Adipocyte (in vitro differentiated cells): ENCODE data around the gene TPH1.

ENCODE experiments used
- DNase-seq: peaks from one replicate; pipeline ENCODE4 v3.0.0-alpha.2; 2015; ENCODE audit warnings: low read depth
- H3K27me3 ChIP-seq: replicated peaks from 2 replicates; pipeline ENCODE4 v1.7.0; 2013; ENCODE audit warnings: mild to moderate bottlenecking, low read length, moderate library complexity; ENCODE audit not compliant: control insufficient read depth, insufficient read depth
- H3K36me3 ChIP-seq: 2 replicates; pipeline ENCODE4 v1.7.0; 2013; ENCODE audit warnings: low read length, mild to moderate bottlenecking, moderate library complexity; ENCODE audit not compliant: control insufficient read depth, insufficient read depth, severe bottlenecking
- H3K4me1 ChIP-seq: 2 replicates; pipeline ENCODE4 v1.7.0; 2013; ENCODE audit warnings: mild to moderate bottlenecking, low read length, moderate library complexity; ENCODE audit not compliant: control insufficient read depth, insufficient read depth
- H3K4me3 ChIP-seq: 2 replicates; pipeline ENCODE4 v1.7.0; 2013; ENCODE audit warnings: mild to moderate bottlenecking, low read length, moderate library complexity
- H3K9ac ChIP-seq: 2 replicates; pipeline ENCODE4 v1.7.0; 2013; ENCODE audit warnings: mild to moderate bottlenecking, low read length, moderate library complexity
- H3K9me3 ChIP-seq: 2 replicates; pipeline ENCODE4 v1.7.0; 2013; ENCODE audit warnings: mild to moderate bottlenecking, low read length, moderate library complexity; ENCODE audit not compliant: control insufficient read depth

The TPH1 gene

DNA sequence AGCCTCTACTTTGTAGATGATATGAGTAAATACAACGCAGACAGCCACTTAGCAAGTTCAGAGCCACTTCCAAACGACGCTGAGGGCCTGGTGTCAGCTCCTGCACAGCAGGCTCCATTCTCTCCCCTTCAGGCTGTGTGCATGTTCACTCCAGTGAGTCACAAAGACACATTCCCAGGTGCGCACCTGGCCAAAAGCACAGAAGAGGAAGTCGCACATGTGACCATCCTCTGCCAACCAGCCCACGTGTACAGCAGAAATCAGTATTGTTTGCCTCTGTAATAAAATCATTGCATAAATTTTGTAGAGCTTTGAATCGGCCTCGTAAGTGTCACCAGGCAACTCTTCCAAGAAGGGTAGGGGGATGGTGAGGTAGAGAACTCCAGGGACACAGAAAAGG is 19.5 kb upstream of the TPH1 start:
- DNase-seq = no peak
- no peaks in the 10 kb centered on the region for H3K27me3 ChIP-seq
- no peak overlapping the region for H3K9ac ChIP-seq
- H3K4me3 ChIP-seq = no peak overlapping the region
- H3K4me1 ChIP-seq = no peaks in the 10 kb centered on the region
- H3K9me3 ChIP-seq = no peaks in the 10 kb centered on the region
- H3K36me3 ChIP-seq = no peaks in the 10 kb centered on the region

DNA sequence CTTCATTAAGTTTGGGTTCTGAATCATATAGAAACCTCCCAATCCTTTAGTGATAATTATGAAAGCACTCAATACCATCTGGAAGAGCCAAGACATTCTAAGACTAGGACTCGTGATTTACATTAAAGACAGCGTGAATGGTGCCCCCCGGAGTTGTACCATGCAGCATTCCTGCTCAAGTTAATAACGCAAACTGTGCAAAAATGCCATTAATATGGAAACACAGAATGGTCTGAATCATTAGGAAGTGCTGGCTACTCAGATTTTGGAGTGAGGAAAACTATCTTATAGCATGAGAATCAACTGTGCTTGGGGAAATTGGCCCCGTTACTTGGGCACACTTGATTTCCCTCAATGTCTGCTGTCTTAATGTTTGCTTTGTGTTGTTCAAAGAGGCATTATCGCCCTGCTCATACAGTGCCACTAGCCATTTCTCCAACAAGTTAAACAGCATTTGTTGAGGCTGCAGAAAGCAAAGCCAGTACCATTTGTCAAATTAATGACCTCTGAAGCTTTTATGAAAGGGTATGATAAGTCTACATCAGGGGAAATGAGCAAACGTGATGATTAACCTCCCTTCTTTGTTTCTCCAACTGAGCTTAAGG is 18.5 kb upstream of the TPH1 start:
- DNase-seq = no peak
- Histone ChIP-seq H3K4me1 (no peaks in the 10 kb centered on the region), H3K27me3 (no peaks in the 10 kb centered on the region), H3K36me3 (no peaks in the 10 kb centered on the region), H3K9ac (no peak overlapping the region), H3K4me3 (no peak overlapping the region), H3K9me3 (no peaks in the 10 kb centered on the region)

DNA sequence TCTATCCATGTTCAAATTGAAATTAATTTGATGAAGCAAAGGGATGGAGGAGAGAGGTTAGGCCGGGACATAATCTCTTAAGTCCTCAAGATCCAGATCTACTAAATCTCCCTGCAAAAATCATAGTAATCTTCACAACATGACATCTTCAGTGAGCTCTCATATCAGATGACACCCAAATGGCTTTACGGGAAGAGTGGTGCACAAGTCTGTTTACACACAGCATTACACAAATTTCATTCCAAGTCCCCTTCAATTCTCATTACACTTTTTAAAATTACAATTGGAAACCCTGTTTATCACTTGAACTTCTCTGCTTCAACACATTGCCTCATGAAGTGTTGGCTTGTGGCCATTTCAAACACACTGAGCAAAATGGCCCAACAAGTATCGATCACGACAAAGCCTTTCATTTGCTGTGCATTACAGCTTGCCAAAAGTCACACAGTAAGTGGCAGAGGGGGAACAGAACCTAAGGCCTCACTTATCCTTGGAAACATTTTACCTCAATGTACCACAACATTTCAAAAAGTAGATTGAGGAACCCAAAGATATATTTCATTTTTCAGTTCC is 17.9 kb upstream of the TPH1 start:
- no peak for DNase-seq
- Histone ChIP-seq H3K27me3 (no peaks in the 10 kb centered on the region), H3K4me1 (no peaks in the 10 kb centered on the region), H3K36me3 (no peaks in the 10 kb centered on the region), H3K9me3 (no peaks in the 10 kb centered on the region), H3K4me3 (no peak overlapping the region), H3K9ac (no peak overlapping the region)

DNA sequence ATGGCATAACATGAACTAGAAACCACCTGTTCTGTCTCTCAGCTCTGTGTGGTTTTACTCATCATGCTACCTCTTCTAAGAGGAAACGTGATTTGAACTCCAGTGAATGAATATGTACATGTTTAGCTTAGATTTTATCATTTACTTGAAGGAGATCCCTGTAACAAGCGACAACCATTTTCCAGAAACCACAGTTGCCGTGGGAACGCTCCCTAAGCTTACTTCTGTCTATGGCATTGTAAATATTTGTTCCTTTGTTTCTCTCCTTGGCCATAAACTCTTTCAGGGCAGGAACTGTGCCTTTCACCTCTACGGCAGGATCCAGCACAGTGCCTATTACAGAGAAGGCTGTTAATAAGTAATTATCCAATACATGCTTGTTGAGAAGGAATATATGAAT is 17.1 kb upstream of the TPH1 start:
- no peak for DNase-seq
- Histone ChIP-seq H3K4me3 (no peak overlapping the region), H3K9ac (no peak overlapping the region)

DNA sequence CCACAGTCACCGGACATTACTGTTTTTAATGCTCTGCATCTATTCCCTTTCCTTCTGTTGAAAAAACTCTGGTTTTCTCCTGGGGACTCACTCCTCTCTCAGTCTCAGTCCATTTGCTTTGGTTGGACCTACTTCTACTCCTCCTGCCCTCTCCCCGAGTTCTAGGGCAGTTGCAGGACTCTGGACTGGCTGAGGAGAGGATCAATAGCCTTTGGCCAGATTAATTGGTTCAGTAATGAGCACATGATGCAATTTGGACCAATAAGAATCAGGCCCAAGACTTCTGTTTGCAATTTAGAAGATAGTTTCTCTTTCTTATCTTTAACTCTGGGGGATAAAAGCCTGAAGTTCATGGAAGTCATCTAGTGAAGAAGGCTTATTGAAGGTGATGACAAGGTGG is 15.3 kb upstream of the TPH1 start:
- H3K4me3 ChIP-seq = no peak overlapping the region
- H3K9me3 ChIP-seq = no peaks in the 10 kb centered on the region
- no peaks in the 10 kb centered on the region for H3K4me1 ChIP-seq
- no peaks in the 10 kb centered on the region for H3K36me3 ChIP-seq
- H3K27me3 ChIP-seq = no peaks in the 10 kb centered on the region
- no peak overlapping the region for H3K9ac ChIP-seq
- DNase-seq = no peak

More for the DNA sequence above, 17.1 kb upstream of the TPH1 start:
- no peaks in the 10 kb centered on the region for H3K9me3 ChIP-seq
- no peaks in the 10 kb centered on the region for H3K27me3 ChIP-seq
- no peaks in the 10 kb centered on the region for H3K36me3 ChIP-seq
- no peaks in the 10 kb centered on the region for H3K4me1 ChIP-seq

DNA sequence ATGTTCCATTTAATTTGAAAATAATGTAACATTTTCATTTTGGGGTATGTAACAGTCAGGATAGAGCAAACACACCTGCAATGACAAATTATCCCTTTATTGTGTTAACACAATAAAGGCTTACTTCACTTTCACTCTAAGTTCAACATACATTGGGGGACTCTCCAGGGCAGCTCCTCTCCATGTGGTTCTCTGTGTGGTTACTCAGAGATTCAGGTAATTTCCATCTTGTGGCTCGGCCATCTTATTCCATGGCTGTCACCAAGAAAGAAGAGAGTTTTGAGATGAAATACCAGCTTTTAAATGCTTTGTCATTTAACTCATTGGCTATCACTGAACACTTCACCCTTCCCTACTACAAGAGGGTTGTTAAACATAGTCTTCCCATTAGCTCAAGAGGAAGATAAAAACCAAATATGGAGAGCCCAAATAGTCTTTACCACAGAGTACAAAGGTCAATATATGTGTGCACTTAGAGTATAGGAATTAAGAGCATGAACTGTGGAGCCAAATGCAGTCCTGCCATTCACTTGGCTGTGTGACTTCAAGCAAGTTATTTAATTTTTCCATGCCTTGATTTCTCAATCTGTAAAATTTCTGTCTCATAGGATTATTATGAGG is 10.6 kb upstream of the TPH1 start:
- Histone ChIP-seq H3K9ac (no peak overlapping the region), H3K4me1 (no peaks in the 10 kb centered on the region), H3K27me3 (no peaks in the 10 kb centered on the region), H3K4me3 (no peak overlapping the region), H3K36me3 (no peaks in the 10 kb centered on the region), H3K9me3 (no peaks in the 10 kb centered on the region)
- no peak for DNase-seq

DNA sequence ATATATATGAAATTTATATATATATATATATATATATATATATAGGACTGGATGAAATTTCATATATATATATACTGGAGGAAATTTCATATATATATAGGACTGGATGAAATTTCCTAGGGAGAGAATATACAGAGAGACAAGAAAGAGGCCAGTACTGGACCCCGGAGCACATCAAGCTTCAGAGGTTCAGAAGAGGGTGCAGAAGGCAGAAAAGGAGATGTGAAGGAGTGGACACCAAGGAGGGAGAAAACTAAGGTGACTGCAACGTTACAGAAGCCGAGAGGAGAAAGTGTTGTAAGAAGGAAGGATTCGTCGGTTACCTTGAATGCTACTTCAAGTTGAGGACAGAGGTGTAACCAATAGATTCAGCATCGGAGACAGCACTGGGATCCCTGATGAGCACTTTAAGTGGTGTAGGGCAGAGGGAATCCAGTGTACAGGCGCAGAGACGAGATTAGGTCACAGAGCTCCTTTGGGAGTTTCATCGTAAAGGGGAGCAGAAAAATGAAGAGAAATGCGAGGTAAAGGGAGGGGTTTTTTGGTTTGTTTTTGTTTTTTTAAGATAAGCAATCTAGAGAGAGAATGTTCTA is 8.5 kb upstream of the TPH1 start:
- H3K4me3 ChIP-seq = no peak overlapping the region
- H3K9ac ChIP-seq = no peak overlapping the region
- no peaks in the 10 kb centered on the region for H3K4me1 ChIP-seq
- no peaks in the 10 kb centered on the region for H3K9me3 ChIP-seq
- DNase-seq = no peak
- no peaks in the 10 kb centered on the region for H3K36me3 ChIP-seq
- H3K27me3 ChIP-seq = no peaks in the 10 kb centered on the region

DNA sequence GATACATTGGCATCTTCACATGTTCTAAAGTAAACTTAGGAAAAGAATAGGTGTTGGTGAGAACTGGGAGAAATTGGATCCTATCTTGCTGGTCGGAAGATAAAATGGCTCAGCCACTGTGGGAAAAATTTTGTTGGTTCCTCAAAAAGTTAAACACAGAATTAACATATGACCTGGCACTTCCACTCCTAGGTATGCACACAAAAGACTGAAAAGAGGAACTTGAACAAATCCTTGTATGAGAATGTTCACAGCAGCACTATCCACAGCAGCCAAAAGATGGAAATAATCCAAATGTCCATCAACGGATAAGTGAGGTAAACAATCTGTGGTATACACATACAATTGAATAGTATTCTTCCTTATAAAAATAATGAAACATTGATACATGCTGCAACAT is 4.8 kb upstream of the TPH1 start:
- Histone ChIP-seq H3K36me3 (no peaks in the 10 kb centered on the region), H3K9me3 (peaks cover 6% of the 10 kb centered on the region), H3K9ac (no peak overlapping the region), H3K4me1 (peaks cover 3% of the 10 kb centered on the region), H3K4me3 (no peak overlapping the region), H3K27me3 (peaks cover 11% of the 10 kb centered on the region)
- DNase-seq = no peak

DNA sequence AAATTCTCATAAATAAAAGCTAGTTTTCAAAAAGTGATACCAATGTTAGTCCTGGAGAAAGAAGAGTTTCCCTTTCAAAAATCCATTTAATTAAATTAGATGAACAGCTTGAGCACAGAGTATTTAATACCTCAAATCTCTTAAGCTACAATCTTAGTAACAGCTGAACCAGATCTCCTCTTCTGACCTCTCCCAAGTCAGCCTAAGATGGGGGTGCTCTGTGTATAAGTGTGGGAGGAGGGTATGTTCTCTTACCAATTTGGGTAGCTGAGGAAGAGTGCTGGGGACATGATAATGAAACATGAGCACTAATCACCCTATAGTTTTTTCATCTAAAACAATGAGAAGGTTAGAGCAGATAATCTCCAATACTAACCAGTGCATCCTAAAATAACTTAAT is 9.6 kb downstream of the TPH1 start:
- H3K9ac ChIP-seq = no peak overlapping the region
- H3K9me3 ChIP-seq = no peaks in the 10 kb centered on the region
- H3K27me3 ChIP-seq = no peaks in the 10 kb centered on the region

DNA sequence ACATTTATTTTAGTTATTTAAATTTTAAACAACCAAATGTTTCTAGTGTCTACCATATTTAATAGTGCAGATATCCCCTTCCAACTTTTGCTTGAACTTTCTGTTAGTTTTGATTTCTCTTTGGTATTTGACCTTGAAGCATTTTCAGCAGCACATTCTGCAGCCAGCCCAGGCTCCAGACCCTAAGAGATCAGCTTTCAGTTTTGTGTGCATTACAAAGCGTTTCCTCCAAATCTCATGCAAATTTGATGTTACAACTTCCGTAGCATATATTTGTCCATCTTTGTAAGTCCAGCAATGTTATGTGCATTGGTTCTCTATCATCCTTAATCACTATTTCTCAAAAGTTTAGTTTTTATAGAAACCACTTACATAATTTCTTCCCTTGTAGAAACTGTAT is 18.6 kb downstream of the TPH1 start:
- no peak for DNase-seq

More for the DNA sequence above, 9.6 kb downstream of the TPH1 start:
- DNase-seq = no peak
- H3K4me3 ChIP-seq = no peak overlapping the region
- no peaks in the 10 kb centered on the region for H3K4me1 ChIP-seq
- H3K36me3 ChIP-seq = no peaks in the 10 kb centered on the region

DNA sequence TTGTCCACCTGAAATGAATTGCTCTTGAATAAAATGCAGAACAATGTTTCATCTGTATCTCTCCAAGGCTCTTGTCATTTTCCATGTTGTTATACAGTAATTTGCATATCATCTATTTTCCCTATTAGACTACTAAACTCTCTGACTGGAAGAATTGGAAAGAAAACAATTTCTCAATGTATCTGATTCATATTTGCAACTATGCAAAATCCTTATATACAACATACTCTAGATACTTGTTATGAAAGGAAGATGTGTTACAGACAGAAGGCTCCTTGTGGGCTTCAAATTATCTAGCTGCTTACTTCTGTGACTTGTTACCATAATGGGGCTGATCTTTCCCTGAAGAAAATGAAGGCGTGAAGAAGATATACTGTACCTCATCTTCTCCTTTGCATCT is 23.6 kb downstream of the TPH1 start:
- H3K36me3 ChIP-seq = no peaks in the 10 kb centered on the region
- no peak overlapping the region for H3K9ac ChIP-seq
- DNase-seq = no peak
- no peaks in the 10 kb centered on the region for H3K9me3 ChIP-seq
- H3K27me3 ChIP-seq = no peaks in the 10 kb centered on the region
- H3K4me1 ChIP-seq = no peaks in the 10 kb centered on the region
- no peak overlapping the region for H3K4me3 ChIP-seq

More for the DNA sequence above, 18.6 kb downstream of the TPH1 start:
- Histone ChIP-seq H3K27me3 (no peaks in the 10 kb centered on the region), H3K9me3 (no peaks in the 10 kb centered on the region), H3K4me1 (no peaks in the 10 kb centered on the region), H3K9ac (no peak overlapping the region), H3K4me3 (no peak overlapping the region), H3K36me3 (no peaks in the 10 kb centered on the region)
